Pons (tissue), 1 donor: Measurements from ENCODE around the gene PAX1.

Experiments used
- DNase-seq: peaks from one replicate; pipeline ENCODE4 v3.0.0-alpha.2; 2016; ENCODE audit warnings: low spot score

The PAX1 gene

GRCh38 chr20:21705575-21706260 is at the start of gene PAX1:
Gene PAX1 (plus strand): TSS chr20:21705664. CDS start chr20:21705713, 49 bp downstream.
- DNase-seq = no peak

- no peak for DNase-seq
These were observed 49.0 kb upstream of the PAX1 start for GRCh38 chr20:21656308-21657067.

- no peak for DNase-seq
These were observed 43.9 kb upstream of the PAX1 start for GRCh38 chr20:21661488-21662055.

- no peak for DNase-seq
These were observed 42.0 kb upstream of the PAX1 start for GRCh38 chr20:21663465-21663864.

- no peak for DNase-seq
These were observed 39.6 kb upstream of the PAX1 start for GRCh38 chr20:21665687-21666446.

- DNase-seq = no peak
These were observed 35.3 kb upstream of the PAX1 start for GRCh38 chr20:21670126-21670525.

GRCh38 chr20:21670981-21671380 is 34.5 kb upstream of the PAX1 start:
- DNase-seq = no peak

GRCh38 chr20:21677261-21677660 is 28.2 kb upstream of the PAX1 start:
- no peak for DNase-seq

- no peak for DNase-seq
These were observed 27.7 kb upstream of the PAX1 start for GRCh38 chr20:21677781-21678180.

GRCh38 chr20:21681234-21681921 is 24.1 kb upstream of the PAX1 start:
- DNase-seq = no peak

GRCh38 chr20:21681922-21682318 is 23.5 kb upstream of the PAX1 start:
- DNase-seq = no peak

GRCh38 chr20:21682521-21682954 is 22.9 kb upstream of the PAX1 start:
- DNase-seq = no peak

GRCh38 chr20:21684671-21685070 is 20.8 kb upstream of the PAX1 start:
- no peak for DNase-seq

GRCh38 chr20:21685981-21686380 is 19.5 kb upstream of the PAX1 start:
- DNase-seq = no peak

- no peak for DNase-seq
These were observed 12.1 kb upstream of the PAX1 start for GRCh38 chr20:21693322-21693721.

- no peak for DNase-seq
These were observed 6.8 kb upstream of the PAX1 start for GRCh38 chr20:21698494-21699215.

- DNase-seq = no peak
These were observed 6.3 kb upstream of the PAX1 start for GRCh38 chr20:21699216-21699508.

GRCh38 chr20:21701171-21701876 is 4.1 kb upstream of the PAX1 start:
- no peak for DNase-seq

- DNase-seq = no peak
These were observed 3.4 kb upstream of the PAX1 start for GRCh38 chr20:21702016-21702415.

GRCh38 chr20:21702553-21703470 is 2.7 kb upstream of the PAX1 start:
- peak; percentile 26 for DNase-seq
